Activated T-cell treated with anti-CD3 and anti-CD28 coated beads, Interleukin-2, amount 50 U/mL, for 72 hours (primary cell): ENCODE measurements around the gene RPL7L1. TPM values are rescaled to one million over a fixed set of nuclear protein-coding genes. Genes with fewer than 3 reads are reported as not detected.
A peak's percentile ranks its signal among the peaks of the same experiment; 100 is the strongest.

Experiments
- ATAC-seq, 2 donors: fragments of 150-1000 bp; cut with Tn5 transposase; replicated peaks in 1 of 2; 2 replicates each; pipeline ENCODE4 v1.10.0; 2021; ENCODE audit warnings: moderate library complexity in 2 of 2, mild to moderate bottlenecking in 1 of 2
- DNase-seq, 2 donors: peaks; one replicate each; pipeline ENCODE4 v3.0.0; 2021 to 2022; ENCODE audit warnings: mixed read lengths in 1 of 2
- H3K27ac Mint-ChIP-seq: one replicate; pipeline ENCODE4 v1.8.0; 2022; ENCODE audit warnings: mild to moderate bottlenecking, moderate library complexity, mixed read lengths
- H3K27me3 Mint-ChIP-seq: one replicate; pipeline ENCODE4 v1.8.0; 2022; ENCODE audit warnings: low read depth, mixed read lengths
- H3K36me3 Mint-ChIP-seq, 2 donors: one replicate each; pipeline ENCODE4 v1.8.0; 2022; ENCODE audit warnings: mixed read lengths in 2 of 2, mild to moderate bottlenecking in 1 of 2; ENCODE audit not compliant: insufficient read depth in 2 of 2
- H3K4me1 Mint-ChIP-seq: one replicate; pipeline ENCODE4 v1.8.0; 2022; ENCODE audit warnings: low read depth, mixed read lengths
- H3K4me3 Mint-ChIP-seq, 2 donors: one replicate each; pipeline ENCODE4 v1.8.0; 2022; ENCODE audit warnings: mild to moderate bottlenecking in 2 of 2, mixed read lengths in 2 of 2, moderate library complexity in 2 of 2
- H3K9me3 Mint-ChIP-seq, 2 donors: one replicate each; pipeline ENCODE4 v1.8.0; 2022; ENCODE audit warnings: mixed read lengths in 2 of 2
- total RNA-seq, 2 donors: library from RNA; stranded (reverse); gene quantifications; one replicate each; pipeline ENCODE4 v1.2.3, GENCODE V29; 2022

The RPL7L1 gene
- total RNA-seq, 2 donors from 2014 or later: 116 to 117 TPM

DNA sequence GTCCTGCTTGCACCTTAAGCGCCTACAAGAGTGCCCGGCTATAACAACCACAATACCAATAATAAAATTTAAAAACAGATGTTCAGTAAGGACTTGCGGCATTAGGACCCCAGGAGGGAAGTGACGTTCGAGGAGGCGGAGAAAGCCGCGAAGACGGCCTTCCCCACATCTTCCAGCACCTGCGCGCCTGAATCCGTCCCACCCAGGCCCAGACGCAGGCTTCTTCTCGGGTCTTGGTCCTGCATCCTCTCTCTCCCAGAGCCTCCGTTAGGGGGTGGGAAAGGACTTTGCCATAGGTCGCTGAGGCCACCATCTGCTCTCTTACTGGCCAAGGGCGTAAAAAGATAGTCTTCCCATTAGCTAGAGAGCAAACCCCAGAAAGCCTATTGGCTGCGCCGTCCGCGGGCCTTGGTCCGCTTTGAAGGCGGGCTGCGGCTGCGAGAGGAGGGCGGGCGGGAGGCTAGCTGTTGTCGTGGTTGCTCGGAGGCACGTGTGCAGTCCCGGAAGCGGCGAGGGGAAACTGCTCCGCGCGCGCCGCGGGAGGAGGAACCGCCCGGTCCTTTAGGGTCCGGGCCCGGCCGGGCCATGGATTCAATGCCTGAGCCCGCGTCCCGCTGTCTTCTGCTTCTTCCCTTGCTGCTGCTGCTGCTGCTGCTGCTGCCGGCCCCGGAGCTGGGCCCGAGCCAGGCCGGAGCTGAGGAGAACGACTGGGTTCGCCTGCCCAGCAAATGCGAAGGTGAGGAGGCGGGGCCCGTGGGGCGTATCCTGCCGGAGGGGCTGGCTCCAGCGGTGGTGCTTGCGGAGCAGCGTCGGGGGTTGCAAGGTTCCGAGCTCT lies 49.8 kb downstream of the RPL7L1 start, which contains the start of gene CNPY3:
TSS of gene CNPY3 (plus strand) at position 495 of the 835 bp plus-strand sequence. CDS start at position 586, 91 bp downstream.
- DNase-seq: peak; percentile 94 to 96
- peak within 1 kb of the TSS; percentile 99 for H3K27ac Mint-ChIP-seq
- H3K9me3 Mint-ChIP-seq: no peaks in the 10 kb centered on the region
- peaks cover 49% of the 10 kb centered on the region for H3K4me1 Mint-ChIP-seq
- H3K4me3 Mint-ChIP-seq: peak within 1 kb of the TSS; percentile 88 to 99
- no peaks in the 10 kb centered on the region for H3K27me3 Mint-ChIP-seq
- H3K36me3 Mint-ChIP-seq: peaks cover 7 to 19% of the 10 kb centered on the region in 2 donors
- ATAC-seq: peak; percentile 87 to 88

DNA sequence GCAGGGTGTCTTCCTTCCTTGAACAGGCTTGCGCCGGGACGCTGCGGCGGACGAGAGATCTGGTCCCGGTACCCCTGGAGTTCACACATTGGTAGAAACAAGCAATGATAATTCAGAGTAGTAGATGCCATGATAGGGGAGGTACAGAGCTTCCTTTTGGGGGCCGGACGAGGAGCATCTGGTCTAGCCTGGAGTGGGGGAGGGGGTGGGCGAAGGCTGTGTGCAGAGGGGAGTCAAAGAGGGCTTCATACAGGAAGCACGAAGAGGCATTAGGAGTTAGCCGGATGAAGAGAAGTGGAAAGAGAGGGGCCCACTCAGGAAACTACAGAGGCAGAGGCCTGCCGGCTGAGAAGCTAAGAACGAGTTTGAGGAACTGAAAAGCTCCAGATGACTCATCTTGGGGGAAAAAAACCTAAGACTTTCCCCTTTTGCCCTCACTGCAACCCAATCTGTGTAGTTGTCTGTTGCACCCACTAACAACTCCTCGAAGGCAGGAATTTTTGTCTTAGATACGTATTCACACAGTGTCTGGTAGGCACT lies 50.5 kb downstream of the RPL7L1 start:
- DNase-seq (peak; percentile 66 to 72), ATAC-seq (peak; percentile 45 to 47)
- Mint-ChIP-seq H3K9me3 (no peaks in the 10 kb centered on the region), H3K4me3 (peak overlapping the region; percentile 88 to 99), H3K4me1 (peaks cover 56% of the 10 kb centered on the region), H3K27ac (peak overlapping the region; percentile 99), H3K27me3 (no peaks in the 10 kb centered on the region), H3K36me3 (peaks cover 7 to 19% of the 10 kb centered on the region in 2 donors)

DNA sequence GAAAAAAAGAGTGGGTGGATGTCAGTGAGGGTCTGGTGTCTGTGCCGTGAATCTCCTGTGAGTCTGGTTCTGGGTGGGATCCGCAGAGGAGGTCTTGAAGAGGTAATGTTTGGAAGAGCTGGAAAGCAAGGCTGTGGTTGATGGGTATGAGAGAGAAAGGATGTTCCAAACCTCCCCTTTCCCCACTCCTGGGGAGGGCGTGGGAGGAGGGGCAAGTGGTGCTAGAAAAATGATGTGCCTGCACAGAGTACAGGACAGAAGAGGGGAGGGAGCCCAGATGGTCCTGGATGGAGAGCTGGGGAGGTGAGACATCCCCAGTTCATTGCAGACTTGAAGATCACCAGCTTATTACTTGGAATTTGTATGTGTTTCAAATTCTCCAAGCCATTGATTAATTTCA lies 53.0 kb downstream of the RPL7L1 start:
- no peaks in the 10 kb centered on the region for H3K27me3 Mint-ChIP-seq
- H3K36me3 Mint-ChIP-seq: peaks cover 11 to 27% of the 10 kb centered on the region in 2 donors
- H3K27ac Mint-ChIP-seq: peak overlapping the region; percentile 84
- H3K9me3 Mint-ChIP-seq: no peaks in the 10 kb centered on the region
- H3K4me1 Mint-ChIP-seq: peaks cover 64% of the 10 kb centered on the region
- peak overlapping the region; percentile 71 to 88 for H3K4me3 Mint-ChIP-seq
- ATAC-seq (no peak), DNase-seq (no peak)

DNA sequence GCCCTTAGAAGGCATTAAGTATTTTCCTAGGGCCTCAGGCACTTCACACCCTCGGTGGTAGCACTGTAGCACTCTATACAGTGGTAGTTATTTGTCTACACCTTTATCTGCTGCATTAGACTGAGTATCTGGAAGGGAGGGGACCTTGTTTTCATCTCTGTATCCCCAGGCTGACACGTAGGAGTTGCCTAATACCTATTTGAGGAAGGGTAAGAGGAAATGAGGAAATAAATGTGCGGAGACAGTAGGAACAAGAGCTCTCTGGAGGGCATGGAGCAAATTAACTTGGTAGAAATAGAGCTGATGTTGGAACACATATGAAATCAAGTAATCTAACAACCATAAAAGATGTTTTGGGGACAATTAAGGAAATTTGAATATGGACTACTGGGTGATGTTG lies 53.8 kb downstream of the RPL7L1 start:
- H3K36me3 Mint-ChIP-seq: peaks cover 11 to 27% of the 10 kb centered on the region in 2 donors
- no peak for DNase-seq
- H3K4me3 Mint-ChIP-seq: peak overlapping the region; percentile 8 to 71
- no peaks in the 10 kb centered on the region for H3K27me3 Mint-ChIP-seq
- peaks cover 68% of the 10 kb centered on the region for H3K4me1 Mint-ChIP-seq
- peak overlapping the region; percentile 84 for H3K27ac Mint-ChIP-seq
- ATAC-seq: no peak
- H3K9me3 Mint-ChIP-seq: no peaks in the 10 kb centered on the region

DNA sequence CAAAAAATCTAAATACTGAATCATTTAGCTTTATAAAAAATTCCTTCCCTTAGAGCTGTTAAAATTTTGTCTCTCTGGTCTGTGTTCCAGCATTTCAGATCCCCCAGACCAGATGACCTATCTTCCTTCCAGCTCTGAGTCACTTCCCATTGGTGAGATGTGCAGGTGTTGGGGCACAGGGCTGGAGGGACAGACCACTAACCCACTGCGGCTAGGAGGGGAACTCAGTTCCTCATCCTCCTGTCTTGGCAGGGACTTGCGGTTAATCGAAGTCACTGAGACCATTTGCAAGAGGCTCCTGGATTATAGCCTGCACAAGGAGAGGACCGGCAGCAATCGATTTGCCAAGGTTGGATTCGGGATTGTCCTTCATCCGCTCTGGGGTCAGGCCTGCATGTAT lies 55.9 kb downstream of the RPL7L1 start:
- DNase-seq (no peak), ATAC-seq (no peak)
- Mint-ChIP-seq H3K36me3 (peaks cover 9 to 27% of the 10 kb centered on the region in 2 donors), H3K4me1 (peaks cover 59% of the 10 kb centered on the region), H3K9me3 (no peaks in the 10 kb centered on the region), H3K4me3 (no peak overlapping the region), H3K27me3 (no peaks in the 10 kb centered on the region), H3K27ac (peak overlapping the region; percentile 58)

DNA sequence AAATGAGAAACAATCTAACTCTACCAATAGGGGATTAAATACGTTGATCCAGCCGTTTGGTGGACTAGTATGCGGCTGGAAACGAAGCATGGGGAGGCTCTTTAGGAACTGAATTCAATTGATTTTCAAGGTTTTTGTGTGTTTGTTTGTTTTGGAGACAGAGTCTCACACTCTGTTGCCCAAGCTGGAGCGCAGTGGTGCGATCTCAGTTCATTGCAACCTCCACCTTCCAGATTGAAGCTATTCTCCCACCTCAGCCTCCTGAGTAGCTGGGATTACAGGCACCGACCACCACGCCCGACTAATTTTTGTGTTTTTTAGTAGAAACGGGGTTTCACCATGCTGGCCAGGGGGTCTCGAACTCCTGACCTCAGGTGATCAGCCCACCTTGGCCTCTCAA lies 57.0 kb downstream of the RPL7L1 start:
- peaks cover 49% of the 10 kb centered on the region for H3K4me1 Mint-ChIP-seq
- ATAC-seq (no peak), DNase-seq (no peak)
- H3K27ac Mint-ChIP-seq: no peak overlapping the region
- no peak overlapping the region for H3K4me3 Mint-ChIP-seq
- H3K9me3 Mint-ChIP-seq: no peaks in the 10 kb centered on the region
- peaks cover 9 to 26% of the 10 kb centered on the region in 2 donors for H3K36me3 Mint-ChIP-seq
- H3K27me3 Mint-ChIP-seq: no peaks in the 10 kb centered on the region

DNA sequence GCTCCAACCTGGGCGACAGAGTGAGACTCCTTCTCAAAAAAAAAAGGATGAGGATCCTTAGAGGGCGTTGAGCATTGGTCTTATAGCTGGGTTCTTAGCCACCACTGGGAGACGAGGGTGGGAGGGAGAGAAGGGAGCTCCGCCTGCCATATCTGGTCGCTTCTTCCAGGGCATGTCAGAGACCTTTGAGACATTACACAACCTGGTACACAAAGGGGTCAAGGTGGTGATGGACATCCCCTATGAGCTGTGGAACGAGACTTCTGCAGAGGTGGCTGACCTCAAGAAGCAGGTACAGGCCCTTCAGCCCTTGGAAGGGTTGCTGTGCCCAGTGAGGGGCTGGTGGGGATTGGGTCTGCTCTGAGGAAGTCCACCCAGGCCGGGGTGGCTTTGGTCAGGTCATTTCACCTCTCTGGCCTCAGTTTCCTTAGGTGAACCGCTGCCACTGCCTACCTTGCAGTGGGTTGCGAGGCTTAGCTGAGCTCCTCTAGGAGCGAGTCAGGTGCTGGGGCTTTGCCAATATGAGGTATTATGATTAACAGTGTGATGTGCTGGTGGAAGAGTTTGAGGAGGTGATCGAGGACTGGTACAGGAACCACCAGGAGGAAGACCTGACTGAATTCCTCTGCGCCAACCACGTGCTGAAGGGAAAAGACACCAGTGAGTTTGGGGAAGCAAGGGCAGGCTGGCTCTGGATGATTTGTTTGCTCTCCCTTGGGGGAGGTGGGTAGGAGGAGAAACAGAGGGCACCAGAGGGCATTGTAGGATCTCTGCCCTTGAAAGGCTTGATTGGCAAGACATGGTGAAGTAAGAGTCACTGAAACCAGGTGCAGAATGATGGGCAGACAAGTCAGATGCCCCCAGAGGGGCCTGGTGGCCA lies 58.4 kb downstream of the RPL7L1 start:
- Mint-ChIP-seq H3K27me3 (no peaks in the 10 kb centered on the region), H3K36me3 (peaks cover 7 to 20% of the 10 kb centered on the region in 2 donors), H3K9me3 (no peaks in the 10 kb centered on the region)

DNA sequence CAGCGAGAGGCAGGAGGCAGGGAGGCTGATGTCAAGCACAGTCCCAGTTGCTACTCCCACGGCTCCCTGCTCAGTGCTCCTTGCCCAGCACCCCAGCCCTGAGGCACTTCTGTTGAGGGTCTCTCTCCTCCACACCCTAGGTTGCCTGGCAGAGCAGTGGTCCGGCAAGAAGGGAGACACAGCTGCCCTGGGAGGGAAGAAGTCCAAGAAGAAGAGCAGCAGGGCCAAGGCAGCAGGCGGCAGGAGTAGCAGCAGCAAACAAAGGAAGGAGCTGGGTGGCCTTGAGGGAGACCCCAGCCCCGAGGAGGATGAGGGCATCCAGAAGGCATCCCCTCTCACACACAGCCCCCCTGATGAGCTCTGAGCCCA lies 59.0 kb downstream of the RPL7L1 start:
- no peaks in the 10 kb centered on the region for H3K9me3 Mint-ChIP-seq
- DNase-seq: no peak
- no peak overlapping the region for H3K4me3 Mint-ChIP-seq
- H3K27me3 Mint-ChIP-seq: no peaks in the 10 kb centered on the region
- ATAC-seq: no peak
- H3K36me3 Mint-ChIP-seq: peaks cover 7 to 16% of the 10 kb centered on the region in 2 donors
- peaks cover 29% of the 10 kb centered on the region for H3K4me1 Mint-ChIP-seq
- H3K27ac Mint-ChIP-seq: no peak overlapping the region

More for the DNA sequence above, 58.4 kb downstream of the RPL7L1 start:
- H3K27ac Mint-ChIP-seq: no peak overlapping the region
- peaks cover 35% of the 10 kb centered on the region for H3K4me1 Mint-ChIP-seq
- no peak overlapping the region for H3K4me3 Mint-ChIP-seq
- DNase-seq (no peak), ATAC-seq (no peak)

DNA sequence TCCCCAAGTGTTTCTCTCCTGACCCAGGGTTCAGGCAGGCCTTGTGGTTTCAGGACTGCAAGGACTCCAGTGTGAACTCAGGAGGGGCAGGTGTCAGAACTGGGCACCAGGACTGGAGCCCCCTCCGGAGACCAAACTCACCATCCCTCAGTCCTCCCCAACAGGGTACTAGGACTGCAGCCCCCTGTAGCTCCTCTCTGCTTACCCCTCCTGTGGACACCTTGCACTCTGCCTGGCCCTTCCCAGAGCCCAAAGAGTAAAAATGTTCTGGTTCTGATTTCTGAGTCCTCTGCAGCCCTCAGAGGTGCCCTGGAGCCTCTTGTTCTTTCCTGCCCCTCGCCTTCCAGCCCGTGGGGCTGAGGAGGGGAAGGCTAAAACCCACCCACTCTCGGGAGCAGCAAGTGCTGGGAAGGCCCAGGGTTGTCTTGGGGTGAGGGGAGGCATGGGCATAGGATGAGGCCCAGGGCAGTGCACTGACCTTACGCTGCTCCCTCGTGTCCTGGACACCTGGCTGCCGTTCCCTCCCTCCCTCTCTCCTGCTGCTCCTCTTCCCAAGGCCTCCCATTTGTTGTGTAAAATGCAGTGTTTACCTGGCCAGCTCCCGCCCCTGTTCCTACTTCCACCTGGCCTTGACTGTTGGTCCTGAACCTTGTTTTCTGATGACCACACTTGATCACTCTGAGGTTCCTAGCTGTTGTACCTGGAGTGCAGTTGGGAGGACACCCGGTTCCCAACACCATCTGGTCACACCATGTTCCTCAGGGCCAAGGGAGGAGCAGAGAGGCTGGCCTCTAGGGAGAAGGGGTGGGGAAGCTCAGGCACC lies 59.8 kb downstream of the RPL7L1 start:
- Mint-ChIP-seq H3K27ac (no peak overlapping the region), H3K27me3 (no peaks in the 10 kb centered on the region), H3K36me3 (peaks cover 5 to 11% of the 10 kb centered on the region in 2 donors), H3K4me3 (no peak overlapping the region), H3K9me3 (no peaks in the 10 kb centered on the region), H3K4me1 (peaks cover 21% of the 10 kb centered on the region)
- DNase-seq: no peak
- no peak for ATAC-seq

Other genes starting within 250 kb of the RPL7L1 start
- gene PRPH2, start 157.0 kb upstream of the RPL7L1 start, total RNA-seq: under 1 TPM in 1 of 2 donors, not detected in 1; 0.14 TPM
- gene TBCC, start 133.5 kb upstream of the RPL7L1 start, total RNA-seq: 10 to 100 TPM; 24.3 to 25.3 TPM
- 10 to 100 TPM; 21.9 to 24.4 TPM for gene BICRAL, start 97.6 kb upstream of the RPL7L1 start, total RNA-seq
- gene PTCRA, start 36.4 kb downstream of the RPL7L1 start, total RNA-seq: not detected
- gene CNPY3, start 49.9 kb downstream of the RPL7L1 start, total RNA-seq: 10 to 100 TPM; 37.3 to 46.1 TPM
- gene GNMT, start 81.1 kb downstream of the RPL7L1 start, total RNA-seq: under 1 TPM; 0.69 to 0.70 TPM
- gene PEX6, start 99.6 kb downstream of the RPL7L1 start, total RNA-seq: 10 to 100 TPM; 28.0 to 31.5 TPM
- 10 to 100 TPM; 51.3 to 60.5 TPM for gene PPP2R5D, start 105.0 kb downstream of the RPL7L1 start, total RNA-seq
- gene MEA1, start 134.3 kb downstream of the RPL7L1 start, total RNA-seq: 10 to 100 TPM; 42.1 to 53.7 TPM
- 10 to 100 TPM; 62.5 to 68.9 TPM for gene KLHDC3, start 134.6 kb downstream of the RPL7L1 start, total RNA-seq
- gene RRP36, start 142.0 kb downstream of the RPL7L1 start, total RNA-seq: 10 to 100 TPM; 43.4 to 54.2 TPM
- 10 to 100 TPM; 16.8 to 19.7 TPM for gene CUL7, start 174.2 kb downstream of the RPL7L1 start, total RNA-seq
- 10 to 100 TPM; 85.0 to 85.7 TPM for gene MRPL2, start 179.8 kb downstream of the RPL7L1 start, total RNA-seq
- gene KLC4, start 180.0 kb downstream of the RPL7L1 start, total RNA-seq: 10 to 100 TPM; 36.9 to 37.4 TPM
- 1 to 10 TPM; 2.8 to 7.8 TPM for gene PTK7, start 196.7 kb downstream of the RPL7L1 start, total RNA-seq